ENCODE data around the gene ZNF837. TPM values are rescaled to one million over a fixed set of nuclear protein-coding genes. Genes with fewer than 3 reads are reported as not detected.

The ZNF837 gene
- total and polyA plus RNA-seq, 2 of the 13 experiments (the other 11 are each of a cell fraction or from before 2014, with no cell fraction given) = 0.29 to 1.3 TPM

GRCh38 chr19:58362272-58362994 lies 18.4 kb downstream of the ZNF837 start, which contains the start of gene ZNF497 (continued):
- TF ChIP-seq ZNF280D (CRISPR knock-in tag; IDR thresholded peaks at IDR 0.05) (peak; percentile 69; the same call in 1 of the 2 replicates), NFAT5 (CRISPR knock-in tag; IDR thresholded peaks at IDR 0.05) (no peak; the same call in 1 of the 2 replicates), NFYB (CRISPR knock-in tag; IDR thresholded peaks at IDR 0.05) (peak; percentile 22; the same call in 1 of the 2 replicates), SMARCC2 (IDR thresholded peaks at IDR 0.05) (no peak), ZFP36L2 (CRISPR knock-in tag; IDR thresholded peaks at IDR 0.05) (no peak), SPEN (CRISPR knock-in tag; IDR thresholded peaks at IDR 0.05; ENCODE audit: low read depth) (peak; percentile 93), KLF9 (CRISPR knock-in tag; IDR thresholded peaks at IDR 0.05; ENCODE audit: low read depth) (no peak), SP140L (CRISPR knock-in tag; IDR thresholded peaks at IDR 0.05; ENCODE audit: borderline replicate concordance) (0 out of 2 replicates have a peak, but pooled peaks have one; percentile 25), ZNF260 (CRISPR knock-in tag; IDR thresholded peaks at IDR 0.05; ENCODE audit: borderline replicate concordance, low read depth) (no peak), ZNF225 (CRISPR knock-in tag; IDR thresholded peaks at IDR 0.05) (no peak), HINFP (CRISPR knock-in tag; IDR thresholded peaks at IDR 0.05; ENCODE audit: low read depth) (peak; percentile 66; the same call in 1 of the 2 replicates), ZBTB21 (CRISPR knock-in tag; IDR thresholded peaks at IDR 0.05) (no peak), PAX8 (CRISPR knock-in tag; IDR thresholded peaks at IDR 0.05; ENCODE audit: borderline replicate concordance) (no peak; the same call in 1 of the 2 replicates), SSRP1 (CRISPR knock-in tag; IDR thresholded peaks at IDR 0.05) (no peak; the same call in 1 of the 2 replicates), ZNF850 (CRISPR knock-in tag; conservative IDR thresholded peaks at IDR 0.05) (peak; percentile 79; the same call in 1 of the 2 replicates), HNRNPH1 (optimal IDR thresholded peaks at IDR 0.05; ENCODE audit: low read depth, low read length) (no peak), HOXA3 (CRISPR knock-in tag; IDR thresholded peaks at IDR 0.05) (peak; percentile 83), HOMEZ (CRISPR knock-in tag; IDR thresholded peaks at IDR 0.05; ENCODE audit: low read depth) (no peak)
